GM08714 (cell line): ENCODE data around the gene ABCF1.
"Not testable (repeated sequence)": the region's sequence is repeated elsewhere in the genome, so short reads cannot be mapped to it uniquely, and the experiment has no call there.

Experiments
- H3K4me3 ChIP-seq: fragments of 200-500 bp; sonication (Bioruptor generic); 2 replicates; pipeline ENCODE4 v1.5.1; 2014; ENCODE audit warnings: mild to moderate bottlenecking, low read length, inconsistent platforms
- ZNF274 ChIP-seq: IDR thresholded peaks from 2 replicates; pipeline ENCODE4 v1.6.1; 2012; ENCODE audit warnings: mild to moderate bottlenecking, low read depth, low read length

ABCF1 gene

GRCh38 chr6:30572148-30572547, 906 bp downstream of the ABCF1 start:
- peak overlapping the region; percentile 99 for H3K4me3 ChIP-seq
- TF ChIP-seq ZNF274 = no peak

GRCh38 chr6:30573113-30573512, 1.9 kb downstream of the ABCF1 start:
- no peak for TF ChIP-seq ZNF274
- peak overlapping the region; percentile 99; the same call in 1 of the 2 replicates for H3K4me3 ChIP-seq

DNA sequence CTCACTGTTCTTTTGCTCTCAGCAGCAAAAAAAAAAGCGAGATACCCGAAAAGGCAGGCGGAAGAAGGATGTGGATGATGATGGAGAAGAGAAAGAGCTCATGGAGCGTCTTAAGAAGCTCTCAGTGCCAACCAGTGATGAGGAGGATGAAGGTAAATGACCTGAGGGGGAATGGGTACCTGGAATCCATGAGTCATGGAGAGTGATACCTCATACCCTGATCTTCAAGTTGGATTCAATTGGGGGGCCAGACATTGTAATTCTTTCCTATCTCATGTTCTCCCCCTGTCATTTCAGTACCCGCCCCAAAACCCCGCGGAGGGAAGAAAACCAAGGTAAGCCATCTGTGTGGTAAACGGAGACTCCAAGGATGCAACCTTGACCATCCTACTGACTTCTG, 6.8 kb downstream of the ABCF1 start:
- no peak for TF ChIP-seq ZNF274
- H3K4me3 ChIP-seq = no peak overlapping the region

DNA sequence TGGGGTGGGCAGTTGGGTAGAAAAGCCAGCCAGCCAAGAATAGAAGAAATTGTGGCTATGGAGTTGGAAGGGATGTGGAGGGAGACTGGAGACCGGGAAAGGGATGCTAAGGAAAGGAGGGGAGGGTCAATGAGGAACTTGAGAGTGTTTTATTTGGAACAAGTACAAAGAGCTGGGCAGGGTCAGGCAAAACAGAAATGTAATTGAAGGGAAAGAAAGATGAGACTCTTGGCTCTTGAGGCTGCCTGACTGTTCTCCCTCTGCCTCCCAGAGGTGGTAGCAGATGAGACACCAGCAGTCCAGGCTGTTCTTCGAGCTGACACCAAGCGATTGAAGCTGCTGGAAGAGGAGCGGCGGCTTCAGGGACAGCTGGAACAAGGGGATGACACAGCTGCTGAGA, 12.7 kb downstream of the ABCF1 start:
- no peak for TF ChIP-seq ZNF274
- no peak overlapping the region for H3K4me3 ChIP-seq

GRCh38 chr6:30589754-30590358, 18.6 kb downstream of the ABCF1 start:
- TF ChIP-seq ZNF274 = no peak
- H3K4me3 ChIP-seq = no peak overlapping the region

GRCh38 chr6:30590509-30590908, 19.3 kb downstream of the ABCF1 start:
- H3K4me3 ChIP-seq = no peak overlapping the region
- TF ChIP-seq ZNF274 = no peak

GRCh38 chr6:30591008-30591407, 19.8 kb downstream of the ABCF1 start:
- TF ChIP-seq ZNF274 = no peak
- no peak overlapping the region for H3K4me3 ChIP-seq

- H3K4me3 ChIP-seq = no peak overlapping the region
- TF ChIP-seq ZNF274 = no peak
Observed at GRCh38 chr6:30592287-30592686, 21.0 kb downstream of the ABCF1 start.

DNA sequence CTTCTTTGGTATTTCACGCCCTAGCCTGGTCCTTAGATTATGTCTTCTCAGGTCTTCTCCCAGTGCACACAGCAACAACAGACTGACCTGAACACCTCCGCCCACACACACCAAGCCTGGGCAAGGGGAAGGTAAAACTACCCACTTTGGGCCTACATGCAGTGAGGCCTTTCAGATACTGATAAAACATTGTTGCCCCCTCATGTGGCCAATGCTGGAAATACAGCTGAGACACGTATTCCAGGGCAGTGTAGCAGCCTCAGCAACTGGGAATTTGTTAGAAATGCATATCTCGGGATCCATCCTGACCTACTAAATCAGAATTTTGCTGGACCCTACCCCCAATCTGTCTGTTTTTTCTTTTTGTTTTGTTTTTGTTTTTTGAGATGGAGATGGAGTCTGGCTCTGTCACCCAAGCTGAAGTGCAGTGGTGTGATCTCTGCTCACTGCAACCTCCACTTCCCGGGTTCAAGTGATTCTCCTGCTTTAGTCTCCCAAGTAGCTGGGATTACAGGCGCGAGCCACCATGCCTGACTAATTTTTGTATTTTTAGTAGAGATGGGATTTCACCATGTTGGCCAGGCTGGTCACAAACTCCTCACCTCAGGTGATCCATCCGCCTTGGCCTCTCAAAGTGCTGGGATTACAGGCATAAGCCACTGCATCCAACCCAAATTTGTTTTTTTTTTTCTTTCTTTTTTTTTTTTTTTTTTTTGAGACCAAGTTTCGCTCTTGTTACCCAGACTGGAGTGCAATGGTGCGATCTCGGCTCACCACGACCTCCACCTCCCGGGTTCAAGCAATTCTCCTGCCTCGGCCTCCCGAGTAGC, 26.3 kb downstream of the ABCF1 start:
- not testable (repeated sequence) for H3K4me3 ChIP-seq

GRCh38 chr6:30598912-30599624, 27.8 kb downstream of the ABCF1 start:
- TF ChIP-seq ZNF274 = no peak
- H3K4me3 ChIP-seq = no peak overlapping the region

DNA sequence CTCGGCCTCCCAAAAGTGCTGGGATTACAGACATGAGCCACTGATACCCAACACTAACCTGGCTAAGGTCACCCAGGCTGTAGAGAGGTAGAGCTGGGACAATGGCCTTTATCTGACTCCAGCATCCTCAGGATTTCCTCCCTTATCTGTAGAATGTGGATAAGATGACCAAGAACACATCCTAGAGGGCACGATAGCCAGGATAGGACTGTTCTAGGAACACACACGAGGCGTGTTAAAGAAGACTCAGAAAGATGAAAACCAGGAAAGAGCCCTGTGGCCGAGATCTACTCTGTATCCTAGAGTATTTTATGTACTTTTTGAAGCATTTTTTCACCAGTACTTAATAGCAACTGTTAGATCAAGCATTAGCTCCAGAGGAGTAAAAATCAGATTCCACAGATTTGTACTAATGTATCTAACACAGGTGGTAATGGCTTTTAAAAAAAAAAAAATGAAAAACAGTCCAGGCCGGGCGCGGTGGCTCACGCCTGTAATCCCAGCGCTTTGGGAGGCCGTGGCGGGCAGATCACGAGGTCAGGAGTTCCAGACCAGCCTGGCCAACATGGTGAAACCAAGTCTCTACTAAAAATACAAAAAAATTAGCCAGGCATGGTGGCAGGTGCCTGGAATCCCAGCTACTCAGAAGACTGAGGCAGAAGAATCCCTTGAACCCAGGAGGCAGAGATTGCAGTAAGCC, 28.5 kb downstream of the ABCF1 start:
- H3K4me3 ChIP-seq = no peak overlapping the region
- TF ChIP-seq ZNF274 = no peak

GRCh38 chr6:30600451-30600961, 29.3 kb downstream of the ABCF1 start:
- no peak for TF ChIP-seq ZNF274

GRCh38 chr6:30601436-30601814, 30.2 kb downstream of the ABCF1 start:
- no peak for TF ChIP-seq ZNF274
- H3K4me3 ChIP-seq = no peak overlapping the region

More at GRCh38 chr6:30600451-30600961, 29.3 kb downstream of the ABCF1 start:
- no peak overlapping the region for H3K4me3 ChIP-seq
